Measurements from ENCODE around the gene PACS1.
"Not testable (repeated sequence)": the region's sequence is repeated elsewhere in the genome, so short reads cannot be mapped to it uniquely, and the experiment has no call there.

The PACS1 gene

GRCh38 chr11:66226101-66226500 lies 156.0 kb downstream of the PACS1 start:
- DNase-seq (ENCODE audit: low read depth): no peak

- DNase-seq (ENCODE audit: low read depth): no peak
Observed at GRCh38 chr11:66227700-66228099, 157.6 kb downstream of the PACS1 start.

GRCh38 chr11:66228521-66228920 lies 158.4 kb downstream of the PACS1 start:
- DNase-seq (ENCODE audit: low read depth): no peak

GRCh38 chr11:66230156-66230555 lies 160.1 kb downstream of the PACS1 start:
- DNase-seq (ENCODE audit: low read depth): no peak

- DNase-seq (ENCODE audit: low read depth): no peak
Observed at GRCh38 chr11:66230978-66231377, 160.9 kb downstream of the PACS1 start.

- no peak for DNase-seq (ENCODE audit: low read depth)
Observed at GRCh38 chr11:66231561-66231960, 161.5 kb downstream of the PACS1 start.

- DNase-seq (ENCODE audit: low read depth): no peak
Observed at GRCh38 chr11:66232769-66233168, 162.7 kb downstream of the PACS1 start.

- no peak for DNase-seq (ENCODE audit: low read depth)
Observed at GRCh38 chr11:66233301-66233700, 163.2 kb downstream of the PACS1 start.

- no peak for DNase-seq (ENCODE audit: low read depth)
Observed at GRCh38 chr11:66235141-66235540, 165.1 kb downstream of the PACS1 start.

GRCh38 chr11:66237867-66238266 lies 167.8 kb downstream of the PACS1 start:
- no peak for DNase-seq (ENCODE audit: low read depth)

- DNase-seq (ENCODE audit: low read depth): no peak
Observed at GRCh38 chr11:66238786-66239413, 168.8 kb downstream of the PACS1 start.

GRCh38 chr11:66239511-66239910 lies 169.4 kb downstream of the PACS1 start:
- DNase-seq (ENCODE audit: low read depth): no peak

GRCh38 chr11:66239998-66240780 lies 170.1 kb downstream of the PACS1 start:
- DNase-seq (ENCODE audit: low read depth): no peak

- no peak for DNase-seq (ENCODE audit: low read depth)
Observed at GRCh38 chr11:66240781-66241136, 170.7 kb downstream of the PACS1 start.

- DNase-seq (ENCODE audit: low read depth): no peak
Observed at GRCh38 chr11:66242095-66242765, 172.2 kb downstream of the PACS1 start.

GRCh38 chr11:66243782-66244535 lies 173.9 kb downstream of the PACS1 start:
- DNase-seq (ENCODE audit: low read depth): no peak

GRCh38 chr11:66247295-66247694 lies 177.2 kb downstream of the PACS1 start:
- DNase-seq (ENCODE audit: low read depth): no peak

GRCh38 chr11:66247801-66248200 lies 177.7 kb downstream of the PACS1 start:
- DNase-seq (ENCODE audit: low read depth): no peak

- no peak for DNase-seq (ENCODE audit: low read depth)
Observed at GRCh38 chr11:66248903-66249302, 178.8 kb downstream of the PACS1 start.

GRCh38 chr11:66251809-66252208 lies 181.7 kb downstream of the PACS1 start:
- DNase-seq (ENCODE audit: low read depth): no peak

- not testable (repeated sequence) for DNase-seq (ENCODE audit: low read depth)
Observed at GRCh38 chr11:66253081-66253480, 183.0 kb downstream of the PACS1 start.

- DNase-seq (ENCODE audit: low read depth): no peak
Observed at GRCh38 chr11:66258473-66258893, 188.4 kb downstream of the PACS1 start.
